HG02763 (cell line): Measurements from ENCODE around the gene TMEM38B.

ENCODE experiments used
- ATAC-seq: cut with Tn5 transposase; IDR thresholded peaks from one replicate; pipeline ENCODE4 v1.9.1; 2021; ENCODE audit warnings: mild to moderate bottlenecking, moderate library complexity; ENCODE audit not compliant: unreplicated experiment

The TMEM38B gene

GRCh38 chr9:105694190-105694847 lies at the start of gene TMEM38B:
TMEM38B (plus strand) TSS chr9:105694541; CDS start chr9:105694661, 120 bp downstream.
- peak; percentile 76 for ATAC-seq

- no peak for ATAC-seq
Measured at GRCh38 chr9:105646879-105647594, 47.3 kb upstream of the TMEM38B start.

GRCh38 chr9:105647595-105648349 lies 46.6 kb upstream of the TMEM38B start:
- ATAC-seq = no peak

GRCh38 chr9:105651806-105652205 lies 42.5 kb upstream of the TMEM38B start:
- no peak for ATAC-seq

GRCh38 chr9:105656131-105656921 lies 38.0 kb upstream of the TMEM38B start:
- ATAC-seq = no peak

GRCh38 chr9:105658351-105658750 lies 36.0 kb upstream of the TMEM38B start:
- no peak for ATAC-seq

GRCh38 chr9:105661011-105661410 lies 33.3 kb upstream of the TMEM38B start:
- no peak for ATAC-seq

GRCh38 chr9:105662184-105663104 lies 31.9 kb upstream of the TMEM38B start, which contains the start of gene TAL2:
TAL2 (plus strand) TSS chr9:105662457; CDS start chr9:105662497, 40 bp downstream.
- peak; percentile 88 for ATAC-seq

GRCh38 chr9:105663914-105664313 lies 30.4 kb upstream of the TMEM38B start:
- no peak for ATAC-seq

- no peak for ATAC-seq
Measured at GRCh38 chr9:105667867-105668266, 26.5 kb upstream of the TMEM38B start.

- no peak for ATAC-seq
Measured at GRCh38 chr9:105670315-105670714, 24.0 kb upstream of the TMEM38B start.

- no peak for ATAC-seq
Measured at GRCh38 chr9:105670775-105671174, 23.6 kb upstream of the TMEM38B start.

GRCh38 chr9:105672711-105673234 lies 21.6 kb upstream of the TMEM38B start:
- ATAC-seq = no peak

- no peak for ATAC-seq
Measured at GRCh38 chr9:105673850-105674387, 20.4 kb upstream of the TMEM38B start.

- ATAC-seq = no peak
Measured at GRCh38 chr9:105676351-105676923, 17.9 kb upstream of the TMEM38B start.

GRCh38 chr9:105678163-105678562 lies 16.2 kb upstream of the TMEM38B start:
- ATAC-seq = no peak

- no peak for ATAC-seq
Measured at GRCh38 chr9:105678781-105679180, 15.6 kb upstream of the TMEM38B start.

GRCh38 chr9:105679257-105680022 lies 14.9 kb upstream of the TMEM38B start:
- no peak for ATAC-seq
